Ascending aorta (tissue), 2 donors: Measurements from ENCODE around the gene DAGLB. TPM values are rescaled to one million over a fixed set of nuclear protein-coding genes. Genes with fewer than 3 reads are reported as not detected.

Source experiments
- DNase-seq, 2 donors: peaks; one replicate each; pipeline ENCODE4 v3.0.0-alpha.2; 2019; ENCODE audit warnings: low spot score in 2 of 2
- H3K27ac ChIP-seq, 2 donors: fragments of 200-600 bp; sonication (generic); one replicate each; pipeline ENCODE4 v1.5.1; 2016 to 2017; ENCODE audit warnings: mild to moderate bottlenecking in 1 of 2
- H3K27me3 ChIP-seq: fragments of 200-600 bp; sonication (generic); one replicate; pipeline ENCODE4 v1.5.1; 2017
- H3K36me3 ChIP-seq, 2 donors: fragments of 200-600 bp; sonication (generic); one replicate each; pipeline ENCODE4 v1.5.1; 2016
- H3K4me1 ChIP-seq, 2 donors: fragments of 200-600 bp; sonication (generic); one replicate each; pipeline ENCODE4 v1.5.1; 2016 to 2017; ENCODE audit warnings: mild to moderate bottlenecking in 1 of 2
- H3K4me3 ChIP-seq, 2 donors: fragments of 200-600 bp; sonication (generic); one replicate each; pipeline ENCODE4 v1.5.1; 2016 to 2017; ENCODE audit warnings: mild to moderate bottlenecking in 1 of 2
- H3K9me3 ChIP-seq, 2 donors: fragments of 200-600 bp; sonication (generic); one replicate each; pipeline ENCODE4 v1.5.1; 2016
- CTCF ChIP-seq, 3 experiments: fragments of 200-600 bp in 2 of 3; fragments of 450-650 bp in 1 of 3; sonication (generic) in 2 of 3; IDR thresholded peaks; one replicate each; pipeline ENCODE4 v1.5.1; 2016 to 2019; ENCODE audit warnings: antibody characterized with exemption in 3 of 3, mild to moderate bottlenecking in 1 of 3, moderate library complexity in 1 of 3
- intact Hi-C: fragments of 100-400 bp; cut with DNase I; formaldehyde crosslinking; loops from one replicate; pipeline ENCODE4 v1.15.1; 2023
- total RNA-seq: library from RNA; depleted of rRNA; stranded (reverse); fragments of >200 nt; gene quantifications from one replicate; pipeline ENCODE4 v1.1.0, GENCODE V29; 2016

The DAGLB gene
- total RNA-seq, 1 donor from 2014 or later: 5.2 TPM

GRCh38 chr7:6448943-6449543, 1.3 kb upstream of the DAGLB start:
- H3K9me3 ChIP-seq: no peaks in the 10 kb centered on the region
- H3K27ac ChIP-seq: peak overlapping the region; percentile 88 to 95
- H3K27me3 ChIP-seq: no peaks in the 10 kb centered on the region
- TF ChIP-seq CTCF (IDR thresholded peaks at IDR 0.05): no peak
- intact Hi-C loops: loop anchor here (10.0 kb wide), 1 partner anchor 284 kb away; no protein-coding TSS in a partner anchor
- H3K4me3 ChIP-seq: peak overlapping the region in 1 of 2 donors; percentile 98
- H3K4me1 ChIP-seq: peaks cover 0 to 4% of the 10 kb centered on the region in 2 donors
- H3K36me3 ChIP-seq: peaks cover 4 to 12% of the 10 kb centered on the region in 2 donors
- DNase-seq: no peak

GRCh38 chr7:6446838-6447580, 745 bp downstream of the DAGLB start:
- Histone ChIP-seq H3K4me3 (peak overlapping the region; percentile 89 to 98), H3K4me1 (peaks cover 0 to 4% of the 10 kb centered on the region in 2 donors), H3K36me3 (peaks cover 4 to 16% of the 10 kb centered on the region in 2 donors), H3K27ac (peak overlapping the region; percentile 88 to 95), H3K27me3 (no peaks in the 10 kb centered on the region), H3K9me3 (no peaks in the 10 kb centered on the region)
- TF ChIP-seq CTCF (IDR thresholded peaks at IDR 0.05): no peak
- DNase-seq: peak in 1 of 2 donors; percentile 89
- intact Hi-C loops: loop anchor here (10.0 kb wide), 1 partner anchor 282 kb away; no protein-coding TSS in a partner anchor

GRCh38 chr7:6444516-6445269, 3.1 kb downstream of the DAGLB start:
- no peak for TF ChIP-seq CTCF (IDR thresholded peaks at IDR 0.05)
- Histone ChIP-seq H3K36me3 (peaks cover 6 to 16% of the 10 kb centered on the region in 2 donors), H3K4me3 (no peak overlapping the region), H3K9me3 (no peaks in the 10 kb centered on the region), H3K4me1 (peaks cover 0 to 4% of the 10 kb centered on the region in 2 donors), H3K27ac (no peak overlapping the region), H3K27me3 (no peaks in the 10 kb centered on the region)
- intact Hi-C loops: loop anchor here (10.0 kb wide), 1 partner anchor 280 kb away; no protein-coding TSS in a partner anchor
- DNase-seq: no peak

- TF ChIP-seq CTCF (IDR thresholded peaks at IDR 0.05): no peak
- intact Hi-C loops: loop anchor here (10.0 kb wide), 1 partner anchor 279 kb away; no protein-coding TSS in a partner anchor
- H3K27ac ChIP-seq: no peak overlapping the region
- no peak for DNase-seq
- peaks cover 6 to 16% of the 10 kb centered on the region in 2 donors for H3K36me3 ChIP-seq
- H3K4me1 ChIP-seq: peaks cover 0 to 4% of the 10 kb centered on the region in 2 donors
- no peak overlapping the region for H3K4me3 ChIP-seq
- H3K9me3 ChIP-seq: no peaks in the 10 kb centered on the region
- H3K27me3 ChIP-seq: no peaks in the 10 kb centered on the region
These were observed 4.3 kb downstream of the DAGLB start for GRCh38 chr7:6443372-6443941.

GRCh38 chr7:6442114-6442513, 5.6 kb downstream of the DAGLB start:
- H3K4me1 ChIP-seq: peaks cover 0 to 4% of the 10 kb centered on the region in 2 donors
- no peak overlapping the region for H3K4me3 ChIP-seq
- intact Hi-C loops: loop anchor here (10.0 kb wide), 1 partner anchor 277 kb away; no protein-coding TSS in a partner anchor
- H3K36me3 ChIP-seq: peaks cover 6 to 16% of the 10 kb centered on the region in 2 donors
- H3K9me3 ChIP-seq: no peaks in the 10 kb centered on the region
- H3K27ac ChIP-seq: no peak overlapping the region
- DNase-seq: no peak
- H3K27me3 ChIP-seq: no peaks in the 10 kb centered on the region
- no peak for TF ChIP-seq CTCF (IDR thresholded peaks at IDR 0.05)
